NCI-H2196 (cell line): ENCODE measurements around the gene PRKN.
"Not testable (repeated sequence)": the region's sequence is repeated elsewhere in the genome, so short reads cannot be mapped to it uniquely, and the experiment has no call there.

Source experiments
- DNase-seq: peaks from one replicate; lab custom pipeline; 2025; ENCODE audit not compliant: unreplicated experiment; lab: John Stamatoyannopoulos, UW

Gene PRKN

GRCh38 chr6:162679681-162680080 is 47.9 kb downstream of the PRKN start:
- no peak for DNase-seq

GRCh38 chr6:162678896-162679295 is 48.7 kb downstream of the PRKN start:
- DNase-seq, result not testable (repeated sequence)

DNA sequence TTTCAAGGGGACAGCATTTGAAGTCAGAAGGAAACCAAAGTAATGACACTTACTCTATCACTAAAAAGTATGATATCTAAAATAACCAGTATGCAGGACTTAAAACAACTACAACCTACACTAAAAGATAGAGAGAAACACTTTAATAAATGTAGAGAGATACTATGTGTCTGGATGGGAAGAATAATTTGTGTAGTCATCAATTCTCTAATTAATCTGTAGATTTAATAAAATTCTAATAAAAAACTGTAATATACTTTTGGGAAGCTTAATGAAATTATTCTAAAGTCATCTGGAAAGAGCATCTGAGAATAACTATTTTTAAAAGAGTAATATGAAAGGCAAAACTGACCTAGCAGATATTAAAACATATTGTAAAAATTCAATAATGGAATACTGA is 52.1 kb downstream of the PRKN start:
- DNase-seq, result no peak

GRCh38 chr6:162674452-162674851 is 53.1 kb downstream of the PRKN start:
- no peak for DNase-seq

DNA sequence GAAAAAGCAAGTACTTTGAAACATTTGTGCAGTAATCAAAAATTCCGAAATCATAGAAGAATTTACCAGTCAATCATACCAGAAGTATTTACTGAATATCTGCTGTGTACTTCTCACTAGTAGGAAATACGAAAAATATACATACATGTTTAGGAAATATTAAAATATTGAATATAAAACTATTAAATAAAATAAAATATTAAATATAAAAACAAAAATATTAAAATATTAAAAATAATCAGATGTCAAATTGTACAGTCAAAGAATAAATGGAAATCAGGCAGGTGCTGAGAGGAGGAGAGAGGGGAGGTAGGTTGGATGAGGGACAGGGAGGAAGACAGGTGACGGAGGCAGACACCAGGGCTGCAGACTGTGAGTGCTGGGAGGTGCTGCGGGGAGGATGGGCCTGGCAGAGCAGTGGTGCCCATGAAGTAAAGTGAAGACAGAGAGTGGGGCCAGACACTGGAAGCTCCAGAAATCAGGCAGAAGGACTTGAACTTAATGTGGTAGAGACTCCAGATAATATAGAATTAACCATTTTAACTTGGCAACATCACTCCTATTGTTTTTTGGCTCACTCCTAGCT is 55.9 kb downstream of the PRKN start:
- no peak for DNase-seq

- DNase-seq, result no peak
Measured at GRCh38 chr6:162670345-162670744, 57.2 kb downstream of the PRKN start.

DNA sequence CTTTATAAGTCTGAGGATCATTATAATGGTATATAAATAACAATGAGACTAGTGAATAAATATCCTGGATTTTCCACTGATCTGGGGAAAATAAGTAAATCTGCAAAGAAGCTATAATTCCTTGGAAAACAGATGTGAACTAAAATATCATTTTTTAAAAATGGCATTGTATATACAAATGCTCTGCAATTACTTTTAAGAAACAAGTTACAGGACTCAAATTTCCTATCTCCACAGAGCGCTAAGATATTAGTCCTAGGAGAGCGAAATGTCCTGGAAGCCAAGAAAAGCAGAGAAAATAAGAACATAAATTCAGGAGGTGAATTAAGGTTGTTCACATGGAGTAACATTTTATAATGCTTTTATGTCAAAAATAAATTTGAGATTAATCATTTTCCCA is 61.3 kb downstream of the PRKN start:
- DNase-seq, result no peak

DNA sequence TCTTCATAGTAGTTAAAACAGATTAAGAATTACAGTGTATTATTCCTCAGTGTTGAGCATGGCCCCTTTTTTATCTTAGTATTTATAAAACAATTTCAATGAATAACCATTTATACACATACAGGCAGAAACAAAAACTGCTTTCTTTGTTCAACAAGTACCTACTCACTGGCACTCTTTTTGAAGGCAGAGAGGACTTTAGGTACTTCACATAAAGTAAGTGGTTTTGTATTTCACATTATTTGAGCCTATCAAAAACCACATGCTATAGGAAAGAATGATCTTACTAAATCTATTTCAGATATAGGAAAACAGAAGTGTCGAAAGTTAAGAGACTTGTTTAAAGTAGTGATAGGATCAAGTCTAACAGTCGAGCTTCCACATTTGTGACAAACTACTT is 73.8 kb downstream of the PRKN start:
- no peak for DNase-seq

- no peak for DNase-seq
Measured at GRCh38 chr6:162651505-162651904, 76.1 kb downstream of the PRKN start.

DNA sequence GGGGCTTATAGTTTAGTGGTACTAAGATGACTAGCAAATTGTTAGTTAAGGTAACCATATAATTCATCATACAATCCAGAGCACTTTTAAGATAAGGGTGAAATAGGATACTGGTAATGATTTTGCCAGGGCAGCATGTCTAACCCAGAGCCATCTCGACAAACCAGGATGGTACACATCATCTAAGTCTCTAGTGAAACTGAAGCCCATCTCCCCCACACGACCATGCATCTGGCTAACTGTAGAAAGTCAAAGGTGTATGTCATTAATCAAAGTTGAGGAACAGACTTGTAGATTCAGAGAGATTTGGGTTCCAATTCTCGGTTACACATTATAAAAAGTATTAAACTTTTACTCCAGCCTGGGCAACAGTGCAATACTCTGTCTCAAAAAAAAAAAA is 78.3 kb downstream of the PRKN start:
- DNase-seq, result no peak

DNA sequence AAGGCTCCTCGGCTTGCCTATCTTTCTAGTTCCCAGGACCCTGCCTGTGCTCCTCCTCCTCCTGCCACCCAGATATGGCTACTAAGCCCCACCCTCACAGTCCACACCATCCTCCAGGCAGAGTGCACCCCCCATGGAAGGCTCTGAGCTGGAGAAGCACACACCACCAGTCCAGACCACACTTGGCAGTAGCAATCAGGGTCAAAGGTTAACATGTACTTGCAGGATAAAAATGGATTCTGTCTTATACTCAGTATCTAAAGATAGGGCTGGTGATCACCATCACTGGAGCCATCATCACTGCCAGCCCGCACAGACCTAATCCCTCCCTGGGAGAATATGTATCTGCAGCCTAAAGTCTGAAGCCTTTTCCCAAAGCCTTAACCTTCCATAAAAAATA is 83.4 kb downstream of the PRKN start:
- no peak for DNase-seq

DNA sequence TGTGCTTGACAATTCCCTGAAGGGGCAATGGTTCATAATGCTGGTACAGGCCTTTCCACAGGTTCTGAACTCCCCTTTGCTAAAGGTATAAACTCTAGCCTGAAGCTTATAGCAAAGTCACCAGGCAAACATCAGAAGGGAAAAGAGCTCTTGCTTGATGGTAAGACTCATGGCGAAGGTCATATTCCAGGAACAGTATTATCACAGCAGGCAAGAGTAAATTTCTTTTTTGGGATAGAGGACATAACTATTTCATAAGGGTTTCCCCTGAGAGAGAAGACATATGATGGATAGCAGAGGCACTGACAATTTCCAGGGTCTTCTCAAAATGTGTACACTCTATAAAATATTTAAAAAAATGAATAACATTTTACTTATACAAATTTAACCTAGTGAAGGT is 86.8 kb downstream of the PRKN start:
- no peak for DNase-seq

DNA sequence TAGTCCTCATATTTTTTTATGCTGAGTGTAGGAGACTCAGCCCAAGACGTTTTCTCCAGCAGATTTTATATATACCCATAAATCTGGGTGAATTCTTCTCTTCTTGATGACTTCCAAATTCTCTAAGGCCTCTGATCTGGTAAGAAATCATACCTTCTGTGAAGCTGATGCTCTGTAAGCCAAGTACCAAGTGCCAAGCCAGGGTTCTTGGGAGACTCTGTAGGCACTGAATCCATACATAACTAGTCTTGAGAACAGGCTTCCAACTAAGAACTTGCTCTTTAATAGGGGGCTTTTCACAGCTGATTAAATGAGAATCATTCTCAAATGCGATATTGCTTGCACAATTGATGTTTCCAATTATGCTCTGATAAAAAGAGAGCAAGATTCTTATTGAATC is 87.6 kb downstream of the PRKN start:
- DNase-seq, result no peak

DNA sequence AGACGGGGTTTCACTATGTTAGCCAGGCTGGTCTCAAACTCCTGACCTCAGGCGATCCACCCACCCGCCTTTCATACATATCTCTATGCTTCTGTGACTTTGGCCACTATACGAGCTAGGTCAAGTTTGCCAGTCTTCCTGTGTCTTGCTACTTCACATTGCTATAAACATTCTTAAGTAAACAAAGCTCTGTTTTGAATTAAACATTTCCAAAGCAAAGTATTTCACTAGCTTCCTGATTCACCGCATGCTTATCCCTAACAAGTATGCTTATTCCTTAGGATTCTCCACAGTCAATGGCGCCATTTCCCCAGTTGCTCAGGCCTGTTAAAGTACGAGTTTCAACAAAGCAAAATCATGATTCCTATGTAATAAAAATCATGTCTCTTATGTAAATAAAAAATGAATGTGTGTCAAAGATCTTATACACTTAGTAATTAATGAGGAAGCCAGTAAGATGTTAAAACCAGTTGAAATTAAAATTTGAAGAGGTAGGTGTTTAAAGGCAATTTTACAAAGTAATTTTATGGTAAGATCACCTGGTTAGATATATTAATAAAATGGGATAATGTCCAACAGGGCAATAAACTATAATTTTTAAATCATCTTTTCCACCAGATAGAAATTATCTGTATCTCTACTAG is 88.5 kb downstream of the PRKN start:
- DNase-seq, result no peak

DNA sequence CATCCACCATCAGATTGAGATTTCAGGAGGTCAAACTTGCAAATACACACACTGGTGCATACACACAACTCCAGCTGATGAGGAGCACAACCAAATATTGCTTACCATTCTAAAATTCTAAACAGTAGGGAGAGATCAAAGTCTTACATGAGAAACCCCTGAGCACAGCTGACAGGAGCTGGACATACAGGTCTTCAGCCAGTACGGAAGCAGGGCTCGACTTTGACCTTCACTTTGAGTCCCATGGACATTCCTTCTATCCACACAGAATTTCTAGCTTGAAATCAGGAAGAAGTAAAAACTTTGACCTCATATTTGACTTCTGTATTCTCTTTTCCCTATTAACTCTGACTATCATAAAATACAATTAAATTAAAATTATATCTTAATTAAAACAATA is 90.2 kb downstream of the PRKN start:
- no peak for DNase-seq

- DNase-seq, result no peak
Measured at GRCh38 chr6:162636167-162636566, 91.4 kb downstream of the PRKN start.

- DNase-seq, result no peak
Measured at GRCh38 chr6:162631546-162631945, 96.0 kb downstream of the PRKN start.

GRCh38 chr6:162630069-162630468 is 97.5 kb downstream of the PRKN start:
- no peak for DNase-seq

DNA sequence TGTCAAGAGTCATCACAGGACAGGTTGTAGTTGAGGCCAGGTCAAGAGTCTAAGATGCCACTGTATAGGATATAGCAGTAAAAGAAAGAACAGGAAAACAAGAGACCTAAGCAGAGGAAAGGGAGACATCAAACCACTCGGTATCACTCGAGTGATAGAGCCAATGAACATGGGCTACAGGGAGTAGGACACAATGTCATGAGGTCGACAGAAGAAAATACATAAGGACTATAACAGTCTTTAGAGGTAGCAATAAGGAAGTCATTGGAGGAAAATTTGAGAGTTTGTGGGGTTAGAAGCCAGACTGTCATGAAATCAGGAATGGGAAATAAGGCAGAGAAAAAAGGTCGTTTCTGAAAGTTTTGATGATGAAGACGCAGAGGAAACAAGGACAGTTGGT is 99.7 kb downstream of the PRKN start:
- no peak for DNase-seq

DNA sequence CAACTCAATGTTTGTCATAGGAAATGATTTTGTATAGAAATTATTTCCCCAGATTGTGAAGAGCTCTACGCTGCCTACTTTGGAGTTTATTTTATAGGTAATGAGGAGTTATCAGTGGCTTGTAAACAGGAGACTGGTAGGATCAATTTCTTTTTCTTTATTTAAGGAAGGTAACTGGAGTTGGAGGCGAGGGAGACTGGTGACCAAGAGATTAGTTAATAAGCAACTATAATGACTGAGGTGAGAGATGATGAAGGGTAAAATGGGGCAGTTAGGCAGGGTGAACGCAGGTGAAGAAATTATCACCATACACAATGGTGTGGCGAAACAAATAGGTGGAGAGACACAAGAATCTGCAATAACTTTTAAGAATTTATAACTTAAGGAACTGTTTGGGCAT is 100.2 kb downstream of the PRKN start:
- DNase-seq, result no peak

DNA sequence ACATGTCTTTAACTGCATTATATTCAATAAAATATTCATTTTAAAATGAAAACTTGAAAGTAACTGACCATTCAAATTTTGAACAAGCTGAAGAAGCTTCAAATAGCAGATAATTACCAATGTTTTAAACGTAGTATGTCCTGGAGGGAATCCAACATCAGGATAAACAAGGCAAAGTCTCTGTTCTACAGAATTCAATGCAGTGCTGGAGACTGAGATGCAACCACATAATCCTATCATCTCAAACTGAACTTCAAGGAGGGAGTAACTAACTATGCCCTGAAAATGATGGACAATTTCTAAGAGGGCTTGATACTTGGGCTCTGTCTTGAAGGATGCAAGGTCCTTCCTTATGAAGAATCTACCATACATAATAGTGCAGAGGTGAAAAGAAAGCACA is 100.7 kb downstream of the PRKN start:
- no peak for DNase-seq

- no peak for DNase-seq
Measured at GRCh38 chr6:162625846-162626540, 101.6 kb downstream of the PRKN start.

DNA sequence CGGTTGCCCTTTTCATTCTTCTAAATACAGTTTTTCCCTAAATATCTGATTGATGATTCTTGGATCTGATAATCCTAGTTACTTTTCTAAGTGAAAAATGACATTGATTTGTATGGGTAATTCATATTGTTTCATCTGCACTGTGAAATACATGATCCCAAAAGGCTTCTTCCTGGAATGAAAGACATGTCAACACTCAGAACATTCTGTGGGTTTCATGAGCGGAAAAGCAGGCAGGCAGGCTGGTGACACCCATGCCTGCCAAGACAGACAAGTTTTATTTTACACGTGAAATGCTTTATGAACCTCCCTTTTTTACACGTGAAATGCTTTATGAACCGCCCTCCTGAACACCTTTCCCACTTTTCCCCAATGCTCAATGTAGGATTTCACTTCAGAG is 105.0 kb downstream of the PRKN start:
- no peak for DNase-seq
